Esophagus squamous epithelium (tissue), 5 donors: ENCODE measurements around the gene STPG1. TPM values are rescaled to one million over a fixed set of nuclear protein-coding genes. Genes with fewer than 3 reads are reported as not detected.

Experiments used
- DNase-seq: peaks from one replicate; lab custom pipeline; 2025; lab: John Stamatoyannopoulos, UW
- H3K27ac ChIP-seq, 4 donors: fragments of 200-600 bp; sonication (generic); one replicate each; pipeline ENCODE4 v1.5.1; 2016 to 2019; ENCODE audit warnings: mild to moderate bottlenecking in 1 of 4
- H3K27me3 ChIP-seq, 4 donors: fragments of 200-600 bp; sonication (generic); 1 replicate in 3 of 4; 2 replicates in 1 of 4; pipeline versions ENCODE4 v1.5.1 to v1.6.0; 2017 to 2021; ENCODE audit warnings: antibody characterized with exemption in 1 of 4
- H3K36me3 ChIP-seq, 3 donors: fragments of 200-600 bp; sonication (generic); one replicate each; pipeline ENCODE4 v1.5.1; 2016 to 2019
- H3K4me1 ChIP-seq, 3 donors: fragments of 200-600 bp; sonication (generic); one replicate each; pipeline ENCODE4 v1.5.1; 2017 to 2019
- H3K4me3 ChIP-seq, 4 donors: fragments of 200-600 bp; sonication (generic); 1 replicate in 3 of 4; 2 replicates in 1 of 4; pipeline ENCODE4 v1.5.1; 2016 to 2019; ENCODE audit warnings: mild to moderate bottlenecking in 2 of 4, moderate library complexity in 1 of 4
- H3K9me3 ChIP-seq, 3 donors: fragments of 200-600 bp; sonication (generic); one replicate each; pipeline ENCODE4 v1.5.1; 2016 to 2019
- POLR2A ChIP-seq, 4 donors: fragments of 450-650 bp; IDR thresholded peaks; one replicate each; pipeline ENCODE4 v1.6.1; 2017; ENCODE audit warnings: antibody characterized with exemption in 4 of 4, mild to moderate bottlenecking in 4 of 4, moderate library complexity in 3 of 4
- WGBS, 2 donors: methylation state at CpG; one replicate each; pipeline ENCODE4 v1.1.5; 2018; 5-methylcytosine and 5-hydroxymethylcytosine counted together
- intact Hi-C: fragments of 100-400 bp; cut with DNase I; formaldehyde crosslinking; loops from one replicate; pipeline ENCODE4 v1.15.0; 2022
- total RNA-seq, 4 donors: library from RNA; depleted of rRNA; stranded (reverse); fragments of >200 nt; gene quantifications; one replicate each; pipeline ENCODE4 v1.1.0, GENCODE V29; 2016
- TF ChIP-seq, protein P1 (sequence below), 6 experiments: fragments of 450-650 bp in 4 of 6; fragments of 200-600 bp in 2 of 6; sonication (generic) in 2 of 6; IDR thresholded peaks; one replicate each; pipeline ENCODE4 v1.5.1; 2016 to 2019; ENCODE audit warnings: antibody characterized with exemption in 6 of 6, mild to moderate bottlenecking in 4 of 6, moderate library complexity in 4 of 6
- donor health status: DM: yes; HTN: yes; CAD: no.

STPG1 gene
- total RNA-seq, 4 donors from 2014 or later: 2.6 to 6.9 (median 5.6) TPM

DNA sequence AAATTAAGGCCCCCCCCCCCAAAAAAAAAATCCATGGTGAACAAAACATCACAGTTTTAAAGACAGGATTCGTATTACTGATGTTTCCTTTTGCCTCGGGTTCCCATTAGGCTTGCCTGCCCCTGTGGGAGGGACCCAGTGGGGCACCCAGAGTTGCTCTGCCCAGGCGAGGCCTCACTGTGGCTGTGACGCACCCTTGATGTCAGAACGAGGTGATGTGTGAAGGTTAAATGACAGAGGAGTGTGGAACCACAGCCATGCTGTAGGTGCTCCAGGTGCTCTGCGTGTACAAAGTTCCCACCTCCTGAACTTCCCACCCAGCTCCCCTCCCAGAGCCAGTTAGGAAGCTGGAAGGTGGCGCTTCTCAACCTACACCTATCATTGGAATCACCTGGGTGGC lies 56.5 kb downstream of the STPG1 start:
- TF ChIP-seq, protein P1, sequence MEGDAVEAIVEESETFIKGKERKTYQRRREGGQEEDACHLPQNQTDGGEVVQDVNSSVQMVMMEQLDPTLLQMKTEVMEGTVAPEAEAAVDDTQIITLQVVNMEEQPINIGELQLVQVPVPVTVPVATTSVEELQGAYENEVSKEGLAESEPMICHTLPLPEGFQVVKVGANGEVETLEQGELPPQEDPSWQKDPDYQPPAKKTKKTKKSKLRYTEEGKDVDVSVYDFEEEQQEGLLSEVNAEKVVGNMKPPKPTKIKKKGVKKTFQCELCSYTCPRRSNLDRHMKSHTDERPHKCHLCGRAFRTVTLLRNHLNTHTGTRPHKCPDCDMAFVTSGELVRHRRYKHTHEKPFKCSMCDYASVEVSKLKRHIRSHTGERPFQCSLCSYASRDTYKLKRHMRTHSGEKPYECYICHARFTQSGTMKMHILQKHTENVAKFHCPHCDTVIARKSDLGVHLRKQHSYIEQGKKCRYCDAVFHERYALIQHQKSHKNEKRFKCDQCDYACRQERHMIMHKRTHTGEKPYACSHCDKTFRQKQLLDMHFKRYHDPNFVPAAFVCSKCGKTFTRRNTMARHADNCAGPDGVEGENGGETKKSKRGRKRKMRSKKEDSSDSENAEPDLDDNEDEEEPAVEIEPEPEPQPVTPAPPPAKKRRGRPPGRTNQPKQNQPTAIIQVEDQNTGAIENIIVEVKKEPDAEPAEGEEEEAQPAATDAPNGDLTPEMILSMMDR (IDR thresholded peaks at IDR 0.05): no peak
- no peak for TF ChIP-seq POLR2A (IDR thresholded peaks at IDR 0.05)

DNA sequence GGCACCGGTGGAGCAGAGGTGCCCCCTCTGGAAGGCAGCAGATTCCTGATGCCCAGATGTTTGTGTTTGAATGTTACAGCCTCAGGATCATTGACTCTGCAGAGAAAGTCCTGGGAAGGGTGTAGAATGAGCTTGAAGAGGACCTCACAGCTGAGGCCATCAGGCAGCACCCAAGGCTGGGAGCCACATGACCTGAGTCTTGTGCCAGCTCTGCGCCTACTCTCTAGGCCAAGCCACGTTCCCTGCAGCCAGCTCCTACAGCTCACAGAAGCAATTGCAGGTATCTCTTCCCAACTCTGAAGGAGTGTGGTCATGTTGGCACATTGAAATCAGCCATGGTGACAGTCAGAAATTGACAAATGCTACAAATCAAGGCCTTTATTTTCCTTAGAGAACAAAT lies 58.1 kb downstream of the STPG1 start:
- no peaks in the 10 kb centered on the region for H3K27me3 ChIP-seq
- H3K4me1 ChIP-seq: no peaks in the 10 kb centered on the region
- H3K36me3 ChIP-seq: peaks cover 0 to 100% (median 0%) of the 10 kb centered on the region in 3 donors
- no peak overlapping the region for H3K27ac ChIP-seq
- DNase-seq: no peak
- no peak overlapping the region for H3K4me3 ChIP-seq
- 74 to 83% methylated on average over 3 of the region's 3 CpGs for WGBS, 2 donors
- no peaks in the 10 kb centered on the region for H3K9me3 ChIP-seq
- no peak for TF ChIP-seq POLR2A (IDR thresholded peaks at IDR 0.05)
- TF ChIP-seq, protein P1 (IDR thresholded peaks at IDR 0.05): no peak
- intact Hi-C loops: no loop called here

More for the DNA sequence above, 56.5 kb downstream of the STPG1 start:
- no peak for DNase-seq
- Histone ChIP-seq H3K36me3 (peaks cover 0 to 89% (median 0%) of the 10 kb centered on the region in 3 donors), H3K27ac (peak overlapping the region in 3 of 4 donors; percentile 27 to 54 (median 42)), H3K4me3 (no peak overlapping the region), H3K27me3 (no peaks in the 10 kb centered on the region), H3K4me1 (peaks cover 0 to 5% (median 0%) of the 10 kb centered on the region in 3 donors), H3K9me3 (no peaks in the 10 kb centered on the region)
- intact Hi-C loops: no loop called here
- 89 to 93% methylated on average over 6 to 7 of the region's 7 CpGs for WGBS, 2 donors

DNA sequence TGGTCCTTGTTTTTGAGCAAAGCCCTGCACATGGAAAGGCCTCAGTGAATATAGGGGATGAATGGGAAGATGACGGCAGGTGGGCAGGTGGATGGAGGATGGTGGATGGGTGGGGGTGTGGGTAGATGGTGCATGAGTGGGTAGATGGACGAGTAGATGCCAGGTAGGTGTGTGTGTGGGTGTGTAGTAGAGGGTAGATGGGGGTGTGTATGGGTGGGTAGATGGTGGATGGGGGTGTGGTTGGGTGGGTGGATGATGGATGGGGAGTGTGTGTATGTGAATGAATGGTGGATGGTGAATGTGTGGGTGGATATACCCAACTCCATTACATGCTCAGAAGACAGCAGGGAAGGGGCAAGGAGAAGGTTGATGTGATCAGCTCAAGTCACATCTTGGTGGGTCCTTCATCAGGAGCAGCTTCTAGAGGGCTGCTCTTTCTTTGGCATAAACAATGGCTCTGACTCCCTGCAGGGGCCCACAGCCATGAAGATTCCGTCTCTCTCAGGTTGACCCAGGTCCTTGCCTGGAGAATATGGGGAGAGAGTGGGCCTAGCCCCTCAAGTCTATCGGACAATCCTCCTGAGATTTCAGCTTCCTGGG lies 60.2 kb downstream of the STPG1 start:
- no peaks in the 10 kb centered on the region for H3K4me1 ChIP-seq
- H3K9me3 ChIP-seq: no peaks in the 10 kb centered on the region
- no peak for TF ChIP-seq POLR2A (IDR thresholded peaks at IDR 0.05)
- TF ChIP-seq, protein P1 (IDR thresholded peaks at IDR 0.05): no peak
- H3K4me3 ChIP-seq: no peak overlapping the region
- intact Hi-C loops: no loop called here
- DNase-seq: no peak
- peak overlapping the region in 1 of 4 donors; percentile 3 for H3K27ac ChIP-seq
- no peaks in the 10 kb centered on the region for H3K27me3 ChIP-seq
- 89 to 92% methylated on average over 3 to 4 of the region's 4 CpGs for WGBS, 2 donors
- peaks cover 0 to 100% (median 0%) of the 10 kb centered on the region in 3 donors for H3K36me3 ChIP-seq

GRCh38 chr1:24351918-24352627 lies 61.5 kb downstream of the STPG1 start:
- intact Hi-C loops: no loop called here
- peaks cover 0 to 100% (median 3%) of the 10 kb centered on the region in 3 donors for H3K36me3 ChIP-seq
- 74 to 84% methylated on average over 3 to 7 of the region's 7 CpGs for WGBS, 2 donors
- H3K9me3 ChIP-seq: no peaks in the 10 kb centered on the region
- H3K27me3 ChIP-seq: no peaks in the 10 kb centered on the region
- TF ChIP-seq, protein P1 (IDR thresholded peaks at IDR 0.05): no peak
- TF ChIP-seq POLR2A (IDR thresholded peaks at IDR 0.05): no peak
- peak overlapping the region in 1 of 4 donors; percentile 3 for H3K27ac ChIP-seq
- H3K4me1 ChIP-seq: no peaks in the 10 kb centered on the region
- H3K4me3 ChIP-seq: no peak overlapping the region
- no peak for DNase-seq

GRCh38 chr1:24351247-24351646 lies 62.3 kb downstream of the STPG1 start:
- TF ChIP-seq POLR2A (IDR thresholded peaks at IDR 0.05): no peak
- TF ChIP-seq, protein P1 (IDR thresholded peaks at IDR 0.05): no peak
- 73 to 82% methylated on average over 4 of the region's 4 CpGs for WGBS, 2 donors

More at GRCh38 chr1:24351247-24351646, 62.3 kb downstream of the STPG1 start:
- H3K4me3 ChIP-seq: no peak overlapping the region
- H3K36me3 ChIP-seq: peaks cover 0 to 100% (median 3%) of the 10 kb centered on the region in 3 donors
- H3K4me1 ChIP-seq: no peaks in the 10 kb centered on the region
- no peak overlapping the region for H3K27ac ChIP-seq
- no peaks in the 10 kb centered on the region for H3K27me3 ChIP-seq
- intact Hi-C loops: no loop called here
- no peaks in the 10 kb centered on the region for H3K9me3 ChIP-seq
- DNase-seq: no peak
